ENCODE measurements around the gene PHYHD1.

Gene PHYHD1

DNA sequence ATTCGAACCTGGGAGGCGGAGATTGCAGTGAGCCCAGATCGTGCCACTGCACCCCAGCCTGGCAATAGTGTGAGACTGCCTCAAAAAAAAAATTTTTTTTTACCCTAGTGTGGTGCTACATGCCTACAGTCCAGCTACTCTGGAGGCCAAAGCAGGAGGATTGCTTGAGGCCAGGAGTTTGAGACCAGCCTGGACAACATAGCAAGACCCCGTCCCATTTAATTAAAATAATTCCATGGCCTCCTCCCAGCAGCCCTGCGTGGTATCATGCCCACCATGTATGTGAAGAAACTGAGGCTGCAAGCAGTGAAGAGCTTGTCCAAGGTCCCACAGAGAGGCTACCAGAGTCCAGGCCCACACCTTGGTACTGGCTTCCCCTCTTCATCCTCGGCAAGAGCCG lies 19.4 kb upstream of the PHYHD1 start:
- DNase-seq (ENCODE audit: low read depth): no peak

DNA sequence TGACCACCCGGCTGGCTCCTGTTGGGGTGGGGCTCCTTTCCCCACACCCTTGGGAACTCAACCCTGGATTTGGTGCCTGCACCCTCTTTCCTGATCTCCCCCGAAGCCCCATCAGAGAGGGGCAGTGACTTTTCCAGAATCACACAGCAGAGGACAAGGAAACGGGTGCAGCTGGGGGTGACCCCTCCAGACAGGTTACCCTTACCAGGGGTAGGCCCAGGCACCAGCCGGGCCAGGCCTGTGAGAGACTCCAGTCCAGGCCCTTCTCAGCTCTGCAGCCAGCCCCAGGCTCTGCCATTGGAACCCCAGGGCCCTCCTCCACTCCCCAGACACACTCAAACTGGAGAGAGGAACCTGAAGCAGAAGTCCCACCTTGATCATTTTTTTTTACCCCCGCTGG lies 19.0 kb upstream of the PHYHD1 start:
- DNase-seq (ENCODE audit: low read depth): no peak

GRCh38 chr9:128902351-128903078 lies 18.3 kb upstream of the PHYHD1 start:
- peak; percentile 68 for DNase-seq (ENCODE audit: low read depth)

GRCh38 chr9:128903079-128903461 lies 17.7 kb upstream of the PHYHD1 start:
- no peak for DNase-seq (ENCODE audit: low read depth)

DNA sequence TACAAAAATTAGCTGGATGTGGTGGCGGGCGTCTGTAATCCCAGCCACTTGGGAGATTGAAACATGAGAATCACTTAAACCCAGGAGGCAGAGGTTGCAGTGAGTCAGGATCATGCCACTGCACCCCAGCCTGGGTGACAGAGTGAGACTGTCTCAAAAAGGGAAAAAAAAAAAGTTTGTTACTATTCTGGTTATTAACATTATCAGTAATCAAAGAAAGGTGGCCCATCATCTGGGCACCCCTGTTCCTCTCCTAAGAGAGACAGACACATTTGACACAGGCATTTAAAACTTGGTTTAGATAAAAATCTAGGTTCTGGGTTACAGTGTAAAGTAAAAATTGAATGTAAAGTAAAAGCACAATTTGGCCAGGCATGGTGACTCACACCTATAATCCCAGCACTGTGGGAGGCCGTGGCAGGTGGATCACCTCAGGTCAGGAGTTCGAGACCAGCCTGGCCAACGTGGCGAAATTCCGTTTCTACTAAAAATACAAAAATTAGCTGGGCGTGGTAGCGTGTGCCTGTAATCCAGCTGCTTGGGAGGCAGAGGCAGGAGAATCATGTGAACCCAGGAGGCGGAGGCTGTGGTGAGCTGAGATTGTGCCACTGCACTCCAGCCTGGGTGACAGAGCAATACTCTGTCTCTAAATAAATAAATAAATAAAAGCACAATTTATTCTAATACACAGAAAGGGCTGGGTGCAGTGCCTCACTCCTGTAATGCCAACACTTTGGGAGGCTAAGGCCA lies 16.7 kb upstream of the PHYHD1 start:
- DNase-seq (ENCODE audit: low read depth): no peak

- no peak for DNase-seq (ENCODE audit: low read depth)
Observed at GRCh38 chr9:128905964-128906363, 14.8 kb upstream of the PHYHD1 start.

- no peak for DNase-seq (ENCODE audit: low read depth)
Observed at GRCh38 chr9:128906741-128907140, 14.0 kb upstream of the PHYHD1 start.

GRCh38 chr9:128908372-128908771 lies 12.4 kb upstream of the PHYHD1 start:
- DNase-seq (ENCODE audit: low read depth): no peak

GRCh38 chr9:128909859-128910258 lies 10.9 kb upstream of the PHYHD1 start:
- DNase-seq (ENCODE audit: low read depth): no peak

DNA sequence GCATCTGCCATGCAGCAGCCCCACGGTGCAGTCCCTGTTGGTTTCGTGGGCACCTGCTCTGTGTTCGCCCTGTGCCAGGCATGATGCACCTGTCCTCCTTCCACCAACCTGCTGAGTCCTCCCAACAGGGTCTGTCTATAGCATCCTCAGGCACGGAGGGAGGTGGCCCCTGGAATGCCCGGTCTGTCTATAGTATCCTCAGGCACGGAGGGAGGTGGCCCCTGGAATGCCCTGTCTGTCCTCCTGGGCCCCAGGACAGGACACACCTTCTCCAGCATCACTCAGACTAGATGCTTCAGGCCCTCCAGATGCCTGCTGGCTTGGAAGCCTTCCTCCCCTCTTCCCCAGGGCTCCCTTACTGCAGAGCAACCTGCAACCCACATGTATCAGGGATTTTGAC lies 9.9 kb upstream of the PHYHD1 start:
- DNase-seq (ENCODE audit: low read depth): no peak

DNA sequence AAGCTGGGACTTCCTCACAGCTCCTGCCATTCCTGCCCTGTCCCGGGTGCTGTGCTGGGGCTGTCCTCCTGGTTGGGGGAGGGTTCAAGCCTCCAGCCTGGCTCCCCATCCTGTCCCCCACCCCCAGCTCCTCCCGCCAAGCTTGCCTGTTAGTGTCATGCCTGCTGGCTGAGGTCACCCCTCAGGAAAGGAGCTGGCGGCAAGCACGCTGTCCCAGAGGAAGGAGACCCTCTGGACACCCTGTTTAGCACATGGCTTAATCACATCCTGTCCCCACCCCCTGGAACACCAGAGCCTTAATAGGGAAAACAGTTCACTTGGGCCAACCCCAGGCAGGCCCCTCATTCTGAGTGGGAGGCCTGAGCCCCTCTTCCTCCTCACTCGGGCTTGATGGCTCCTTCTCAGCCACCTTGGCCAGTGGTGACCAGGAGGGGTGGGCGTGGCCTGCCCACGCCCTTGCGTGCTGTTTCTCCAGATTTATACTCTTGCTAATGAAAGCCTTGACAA lies 9.2 kb upstream of the PHYHD1 start:
- no peak for DNase-seq (ENCODE audit: low read depth)

DNA sequence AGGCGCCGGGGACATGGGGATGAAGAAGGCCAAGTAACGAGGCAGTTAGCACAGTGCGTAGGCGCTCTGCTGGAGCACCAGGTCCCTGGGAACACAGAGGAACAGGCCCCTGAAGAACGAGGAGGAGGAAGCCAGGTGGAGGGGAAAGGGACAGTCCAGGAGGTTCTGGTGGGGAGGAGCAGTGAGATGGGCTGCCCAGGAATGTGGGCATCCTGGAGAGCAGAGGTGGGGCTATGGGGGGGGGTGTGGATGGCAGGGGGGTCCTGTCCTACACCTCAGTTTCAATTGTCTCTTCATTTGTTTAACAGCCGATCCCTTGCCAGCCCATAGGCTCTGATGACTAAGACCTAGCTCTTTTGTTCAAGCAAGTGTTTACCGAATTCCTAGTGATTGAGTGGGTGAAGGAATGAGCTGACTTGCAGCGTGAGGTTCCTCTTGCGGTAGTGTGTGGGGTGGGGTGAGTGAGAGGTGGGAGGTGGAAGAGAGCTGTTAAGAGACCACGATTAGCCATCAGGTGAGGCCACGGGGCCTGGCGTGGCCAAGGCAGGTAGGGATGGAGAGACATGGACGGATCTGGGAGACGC lies 8.4 kb upstream of the PHYHD1 start:
- DNase-seq (ENCODE audit: low read depth): no peak

DNA sequence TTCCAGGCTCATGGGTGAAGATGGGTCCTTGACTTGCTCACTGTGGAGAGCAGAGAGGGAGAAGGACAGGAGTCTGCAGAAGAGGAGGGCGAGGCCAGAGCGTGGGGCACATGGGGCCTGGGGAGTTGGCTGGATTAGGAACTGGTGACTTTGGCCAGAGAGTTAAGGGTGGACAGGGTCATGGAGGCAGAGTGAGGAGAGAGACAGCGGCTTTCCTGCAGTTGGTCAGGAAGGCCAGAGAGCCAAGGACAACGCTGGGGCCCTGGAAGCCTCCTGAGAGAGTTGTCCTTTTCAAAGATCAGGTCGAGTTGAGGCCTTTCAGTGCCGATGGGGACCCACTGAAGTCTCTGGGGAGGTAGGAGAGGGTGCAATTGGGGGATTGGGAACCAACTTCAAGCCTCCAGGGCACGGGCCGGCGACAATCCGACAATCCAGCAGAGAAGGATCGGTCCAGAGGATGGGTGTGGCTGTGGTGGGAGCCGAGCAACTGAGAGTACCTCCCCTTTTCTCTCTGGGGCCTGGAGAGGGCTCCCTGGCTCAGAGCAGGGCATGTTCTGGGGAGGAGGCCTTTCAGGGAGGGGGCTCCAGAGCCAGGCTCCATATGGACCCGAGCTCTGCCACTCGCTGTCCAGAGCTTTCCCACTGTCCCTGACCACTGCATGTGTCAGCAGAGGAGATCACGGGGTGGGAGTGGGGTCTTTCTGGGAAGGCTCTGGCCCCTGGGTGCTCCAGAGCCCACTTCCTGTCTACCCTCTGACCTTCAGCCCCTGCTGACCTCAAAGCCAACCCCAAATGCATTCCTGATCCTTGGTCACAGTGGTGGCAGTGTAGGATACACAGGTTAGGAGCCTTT lies 7.5 kb upstream of the PHYHD1 start:
- DNase-seq (ENCODE audit: low read depth): no peak

DNA sequence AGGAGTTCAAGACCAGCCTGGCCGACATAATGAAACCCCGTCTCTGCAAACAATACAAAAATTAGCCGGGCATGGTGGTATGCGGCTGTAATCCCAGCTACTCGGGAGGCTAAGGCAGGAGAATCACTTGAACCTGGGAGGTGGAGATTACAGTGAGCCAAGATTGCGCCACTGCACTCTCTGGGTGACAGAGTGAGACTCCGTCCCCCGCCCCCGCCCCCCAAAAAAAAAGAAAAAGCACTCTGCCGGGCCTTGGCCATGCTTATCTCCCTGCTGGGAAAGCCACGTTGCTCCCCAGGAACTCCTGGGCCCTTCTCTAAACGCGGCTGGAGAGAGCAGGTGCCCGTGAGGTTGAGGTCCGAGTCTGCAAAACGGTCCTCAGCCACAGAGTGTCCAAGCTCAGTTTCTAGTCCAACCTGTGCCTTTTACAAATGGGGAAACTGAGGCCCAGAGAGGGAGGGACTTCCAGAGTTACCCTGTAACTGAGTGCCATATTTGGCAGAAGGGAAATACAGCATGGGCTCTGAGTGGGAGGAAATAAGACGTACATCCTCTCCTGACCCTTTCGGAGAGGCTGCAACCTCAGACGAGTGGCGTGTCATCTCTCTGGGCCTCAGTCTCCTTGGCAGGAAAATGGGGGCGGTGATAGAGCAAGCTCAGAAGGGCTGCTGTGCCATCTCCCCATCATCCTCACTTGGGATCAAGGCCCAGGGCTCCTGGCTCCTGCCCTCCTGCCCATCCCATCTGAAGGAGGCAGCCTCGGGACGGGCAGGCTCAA lies 6.6 kb upstream of the PHYHD1 start:
- DNase-seq (ENCODE audit: low read depth): no peak

DNA sequence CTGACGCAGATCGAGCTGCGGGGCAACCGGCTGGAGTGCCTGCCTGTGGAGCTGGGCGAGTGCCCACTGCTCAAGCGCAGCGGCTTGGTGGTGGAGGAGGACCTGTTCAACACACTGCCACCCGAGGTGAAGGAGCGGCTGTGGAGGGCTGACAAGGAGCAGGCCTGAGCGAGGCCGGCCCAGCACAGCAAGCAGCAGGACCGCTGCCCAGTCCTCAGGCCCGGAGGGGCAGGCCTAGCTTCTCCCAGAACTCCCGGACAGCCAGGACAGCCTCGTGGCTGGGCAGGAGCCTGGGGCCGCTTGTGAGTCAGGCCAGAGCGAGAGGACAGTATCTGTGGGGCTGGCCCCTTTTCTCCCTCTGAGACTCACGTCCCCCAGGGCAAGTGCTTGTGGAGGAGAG lies 4.6 kb upstream of the PHYHD1 start:
- DNase-seq (ENCODE audit: low read depth): no peak

DNA sequence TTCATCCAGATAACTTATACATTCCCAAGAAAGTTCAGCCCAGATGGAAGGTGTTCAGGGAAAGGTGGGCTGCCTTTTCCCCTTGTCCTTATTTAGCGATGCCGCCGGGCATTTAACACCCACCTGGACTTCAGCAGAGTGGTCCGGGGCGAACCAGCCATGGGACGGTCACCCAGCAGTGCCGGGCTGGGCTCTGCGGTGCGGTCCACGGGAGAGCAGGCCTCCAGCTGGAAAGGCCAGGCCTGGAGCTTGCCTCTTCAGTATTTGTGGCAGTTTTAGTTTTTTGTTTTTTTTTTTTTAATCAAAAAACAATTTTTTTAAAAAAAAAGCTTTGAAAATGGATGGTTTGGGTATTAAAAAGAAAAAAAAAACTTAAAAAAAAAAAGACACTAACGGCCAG lies 4.0 kb upstream of the PHYHD1 start:
- no peak for DNase-seq (ENCODE audit: low read depth)

DNA sequence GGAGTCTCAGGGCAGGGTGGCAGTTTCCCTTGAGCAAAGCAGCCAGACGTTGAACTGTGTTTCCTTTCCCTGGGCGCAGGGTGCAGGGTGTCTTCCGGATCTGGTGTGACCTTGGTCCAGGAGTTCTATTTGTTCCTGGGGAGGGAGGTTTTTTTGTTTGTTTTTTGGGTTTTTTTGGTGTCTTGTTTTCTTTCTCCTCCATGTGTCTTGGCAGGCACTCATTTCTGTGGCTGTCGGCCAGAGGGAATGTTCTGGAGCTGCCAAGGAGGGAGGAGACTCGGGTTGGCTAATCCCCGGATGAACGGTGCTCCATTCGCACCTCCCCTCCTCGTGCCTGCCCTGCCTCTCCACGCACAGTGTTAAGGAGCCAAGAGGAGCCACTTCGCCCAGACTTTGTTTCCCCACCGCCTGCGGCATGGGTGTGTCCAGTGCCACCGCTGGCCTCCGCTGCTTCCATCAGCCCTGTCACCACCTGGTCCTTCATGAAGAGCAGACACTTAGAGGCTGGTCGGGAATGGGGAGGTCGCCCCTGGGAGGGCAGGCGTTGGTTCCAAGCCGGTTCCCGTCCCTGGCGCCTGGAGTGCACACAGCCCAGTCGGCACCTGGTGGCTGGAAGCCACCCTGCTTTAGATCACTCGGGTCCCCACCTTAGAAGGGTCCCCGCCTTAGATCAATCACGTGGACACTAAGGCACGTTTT lies 3.5 kb upstream of the PHYHD1 start:
- DNase-seq (ENCODE audit: low read depth): no peak

- no peak for DNase-seq (ENCODE audit: low read depth)
Observed at GRCh38 chr9:128918921-128919320, 1.9 kb upstream of the PHYHD1 start.

DNA sequence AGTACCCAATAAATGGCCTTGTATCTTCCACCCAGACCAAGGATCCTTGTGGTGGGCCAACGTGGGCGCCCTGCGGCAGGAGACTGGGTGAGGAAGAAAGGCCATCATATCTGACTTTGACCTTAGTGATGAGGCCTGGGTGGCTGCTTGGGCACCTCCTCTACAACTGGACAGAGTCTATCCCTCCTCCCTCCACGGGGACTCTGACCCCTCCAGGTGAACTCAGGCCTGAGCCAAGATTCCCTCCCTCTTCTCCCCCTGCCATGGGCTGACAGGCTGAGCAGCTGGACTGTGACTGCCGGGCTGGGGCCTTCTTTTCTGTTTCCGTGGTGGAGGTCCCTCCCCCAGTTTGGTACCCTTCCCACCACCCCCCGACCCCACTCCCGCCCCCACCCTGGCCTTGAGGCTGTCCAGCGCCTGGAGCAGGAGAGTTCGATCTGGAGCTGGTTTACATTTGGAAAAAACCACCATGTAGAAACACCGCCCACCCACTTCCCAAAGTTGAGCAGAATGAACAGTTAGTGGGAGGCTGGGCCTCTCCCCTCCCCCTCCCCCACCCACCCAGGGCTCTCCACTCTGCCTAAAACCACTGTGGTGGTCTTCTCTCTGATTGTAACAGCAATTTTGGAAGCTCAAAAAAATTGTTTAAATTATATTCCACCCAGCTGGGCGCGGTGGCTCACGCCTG lies 1.2 kb upstream of the PHYHD1 start:
- no peak for DNase-seq (ENCODE audit: low read depth)
